ENCODE data around the gene SMARCD3.

SMARCD3 gene

GRCh38 chr7:151213826-151214225 is 34.7 kb downstream of the SMARCD3 start:
- no peak for DNase-seq (ENCODE audit: extremely low read depth in 1 of 2, low read depth in 1 of 2)

GRCh38 chr7:151212626-151213025 is 35.9 kb downstream of the SMARCD3 start:
- no peak for DNase-seq (ENCODE audit: extremely low read depth in 1 of 2, low read depth in 1 of 2)

DNA sequence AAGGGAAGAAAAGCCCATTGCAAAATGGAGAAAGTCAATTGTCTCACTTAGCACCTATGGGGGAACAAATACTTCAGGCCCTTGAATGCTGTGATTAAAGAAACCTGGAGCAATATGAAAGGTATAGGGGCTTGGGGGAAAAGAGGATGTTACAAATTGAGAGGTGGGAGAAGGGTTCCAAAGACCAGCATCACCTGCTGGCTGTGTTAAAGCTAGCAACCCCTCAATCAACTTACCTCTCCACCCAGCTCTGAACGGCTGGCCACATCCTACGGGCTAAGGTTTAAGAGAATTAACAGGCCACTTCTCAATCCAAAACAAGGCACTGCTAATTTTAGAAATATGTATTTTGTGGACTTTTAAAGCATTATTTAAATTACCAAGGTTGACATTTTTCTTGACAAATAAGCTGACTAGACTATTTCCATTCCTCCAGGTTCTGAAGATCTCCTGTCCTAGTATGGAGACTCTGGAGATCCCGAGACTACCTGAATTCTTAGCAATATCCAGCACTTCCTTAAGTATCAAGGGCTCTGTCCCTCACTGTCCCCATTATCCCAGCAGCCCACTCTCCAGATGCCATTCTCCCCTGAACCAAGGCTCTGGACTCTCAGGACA is 37.2 kb downstream of the SMARCD3 start:
- DNase-seq (ENCODE audit: extremely low read depth in 1 of 2, low read depth in 1 of 2) = no peak

DNA sequence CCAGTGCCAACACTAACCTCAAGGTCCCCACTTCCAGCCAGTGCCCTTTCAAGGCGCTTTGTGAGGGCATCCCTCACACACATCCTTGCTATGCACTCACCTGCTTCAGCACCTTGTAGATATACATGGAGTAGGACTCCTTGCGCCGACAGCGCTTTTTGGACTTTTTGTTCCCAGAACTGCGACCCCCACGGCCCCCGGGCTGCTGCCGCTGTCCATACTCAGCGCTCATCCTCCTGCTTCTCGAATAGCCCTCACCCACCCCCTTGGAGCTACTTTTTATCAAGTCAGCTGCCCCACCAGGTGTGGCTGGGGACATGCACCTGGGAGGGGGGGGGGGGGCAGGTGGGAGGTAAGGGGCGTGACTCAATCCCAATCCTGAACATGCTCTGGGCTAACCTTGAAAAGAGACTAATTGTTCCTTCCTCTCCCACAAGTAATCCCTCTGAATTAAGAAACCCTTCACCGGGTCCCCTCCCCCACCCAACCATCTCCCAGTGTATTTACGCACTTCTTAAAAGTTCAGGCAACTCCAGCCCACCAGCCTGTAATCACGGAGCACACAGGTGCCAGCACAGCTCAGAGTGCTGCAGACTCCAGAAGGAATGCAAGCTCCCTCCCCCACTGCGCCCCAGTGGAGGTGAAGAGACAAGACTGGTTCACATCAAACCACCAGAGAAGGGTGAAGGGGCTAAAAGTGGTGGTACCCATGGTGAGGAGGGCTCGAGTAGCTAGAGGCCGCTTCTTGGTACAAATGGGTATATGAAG is 38.2 kb downstream of the SMARCD3 start, which contains the start of gene H2BK1:
Gene H2BK1, minus strand, starts transcription at position 402 of the 768 bp plus-strand sequence. Its CDS starts 170 bp downstream, at position 232.
- DNase-seq (ENCODE audit: extremely low read depth in 1 of 2, low read depth in 1 of 2) = no peak

DNA sequence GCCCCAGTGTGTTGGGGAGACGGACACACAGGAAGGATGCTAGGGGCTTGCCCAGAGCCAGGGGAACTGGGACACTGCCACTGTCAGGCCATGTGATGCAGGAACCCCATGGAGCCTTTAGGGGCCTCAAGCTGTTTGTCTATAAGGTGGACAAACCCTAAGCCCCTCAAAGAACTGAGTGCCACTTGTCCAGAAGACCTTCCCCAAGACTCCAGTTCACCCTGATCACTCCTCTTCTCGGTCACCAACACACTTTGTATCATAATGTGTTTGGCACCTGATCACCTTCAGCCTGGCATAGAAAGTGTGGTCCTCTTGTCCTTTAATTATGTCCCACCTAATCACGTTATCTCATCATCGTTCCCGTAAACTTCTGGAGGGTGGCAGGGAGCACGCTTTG is 38.9 kb downstream of the SMARCD3 start:
- no peak for DNase-seq (ENCODE audit: extremely low read depth in 1 of 2, low read depth in 1 of 2)

DNA sequence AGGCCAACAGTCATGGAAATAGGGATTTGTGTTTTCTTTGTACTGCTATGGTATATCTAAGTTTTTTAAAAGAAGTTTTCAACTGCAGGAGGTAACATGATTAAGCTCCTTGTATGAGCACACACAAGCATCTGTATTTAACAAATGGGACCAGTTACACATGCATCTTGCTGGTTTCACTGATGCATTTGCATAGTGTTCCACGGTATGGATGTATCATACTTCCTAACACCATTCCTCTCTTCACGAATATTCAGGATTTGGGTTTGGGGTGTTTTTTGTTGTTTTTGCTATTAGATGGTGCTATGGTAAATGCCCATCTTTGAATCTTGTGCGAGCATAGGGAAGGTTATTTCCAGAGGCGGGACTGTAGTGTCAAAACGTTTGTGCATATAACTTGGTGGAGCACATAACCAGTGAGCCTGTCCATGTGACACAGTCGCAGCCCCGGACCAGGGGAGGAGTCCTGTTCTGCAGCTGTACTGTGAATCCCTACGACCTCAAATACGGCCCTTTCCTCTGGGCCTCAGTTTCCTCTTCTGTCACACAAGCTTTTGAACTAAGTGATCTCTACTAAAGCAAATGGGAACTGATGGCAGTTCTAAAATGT is 40.1 kb downstream of the SMARCD3 start:
- DNase-seq (ENCODE audit: extremely low read depth in 1 of 2, low read depth in 1 of 2) = no peak

DNA sequence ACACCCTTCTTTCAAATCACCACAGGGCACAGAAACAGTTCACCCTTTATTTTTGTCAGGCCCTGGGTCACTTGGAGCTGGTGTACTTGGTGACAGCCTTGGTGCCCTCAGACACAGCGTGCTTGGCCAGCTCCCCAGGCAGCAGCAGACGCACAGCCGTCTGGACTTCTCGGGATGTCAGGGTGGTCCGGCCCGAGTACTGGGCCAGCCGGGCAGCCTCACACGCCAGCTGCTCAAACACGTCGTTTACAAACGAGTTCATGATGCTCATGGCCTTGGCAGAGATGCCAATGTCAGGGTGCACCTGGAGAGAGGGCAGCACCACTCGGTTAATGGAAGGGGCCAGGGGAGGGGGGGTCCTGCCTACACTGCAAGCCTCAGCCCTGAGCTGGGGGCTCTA is 40.7 kb downstream of the SMARCD3 start:
- no peak for DNase-seq (ENCODE audit: extremely low read depth in 1 of 2, low read depth in 1 of 2)

GRCh38 chr7:151207315-151207714 is 41.2 kb downstream of the SMARCD3 start:
- no peak for DNase-seq (ENCODE audit: extremely low read depth in 1 of 2, low read depth in 1 of 2)

GRCh38 chr7:151206914-151207313 is 41.6 kb downstream of the SMARCD3 start:
- no peak for DNase-seq (ENCODE audit: extremely low read depth in 1 of 2, low read depth in 1 of 2)

GRCh38 chr7:151205730-151206129 is 42.8 kb downstream of the SMARCD3 start:
- DNase-seq (ENCODE audit: extremely low read depth in 1 of 2, low read depth in 1 of 2) = no peak

DNA sequence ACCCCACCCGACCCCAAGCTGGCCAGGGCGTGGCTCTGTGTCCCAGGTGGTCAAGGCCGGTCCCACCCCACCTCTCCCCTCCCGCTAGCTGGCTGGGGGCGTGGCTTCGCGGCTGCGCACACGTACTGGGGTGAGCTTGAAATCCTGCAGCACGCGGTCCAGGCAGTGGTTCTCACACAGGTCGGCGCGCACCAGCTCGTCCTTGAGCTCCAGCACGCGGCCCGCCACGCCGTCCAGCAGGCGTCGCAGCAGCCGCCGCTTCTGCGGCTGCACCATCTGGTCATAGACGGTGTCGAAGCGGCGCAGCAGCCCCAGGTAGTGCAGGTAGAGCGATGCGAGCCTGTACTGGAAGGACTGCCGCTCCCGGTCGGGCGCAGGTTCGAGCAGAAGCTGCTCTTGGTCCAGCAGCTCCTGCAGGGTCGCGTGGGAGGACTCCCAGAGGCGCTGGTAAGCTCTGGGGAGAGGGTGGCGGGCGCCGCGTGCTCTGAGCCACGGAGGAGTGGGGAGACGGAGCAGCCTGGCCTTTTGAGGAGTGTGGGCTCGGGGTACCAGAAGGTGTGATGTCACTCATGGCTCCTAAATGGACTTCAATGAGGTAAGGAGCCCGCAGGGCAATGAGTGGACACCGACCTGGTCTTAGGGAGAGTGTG is 44.0 kb downstream of the SMARCD3 start:
- DNase-seq (ENCODE audit: extremely low read depth in 1 of 2, low read depth in 1 of 2) = no peak

- no peak for DNase-seq (ENCODE audit: extremely low read depth in 1 of 2, low read depth in 1 of 2)
These were observed 45.7 kb downstream of the SMARCD3 start for GRCh38 chr7:151202836-151203235.

- no peak for DNase-seq (ENCODE audit: extremely low read depth in 1 of 2, low read depth in 1 of 2)
These were observed 46.7 kb downstream of the SMARCD3 start for GRCh38 chr7:151201751-151202150.

DNA sequence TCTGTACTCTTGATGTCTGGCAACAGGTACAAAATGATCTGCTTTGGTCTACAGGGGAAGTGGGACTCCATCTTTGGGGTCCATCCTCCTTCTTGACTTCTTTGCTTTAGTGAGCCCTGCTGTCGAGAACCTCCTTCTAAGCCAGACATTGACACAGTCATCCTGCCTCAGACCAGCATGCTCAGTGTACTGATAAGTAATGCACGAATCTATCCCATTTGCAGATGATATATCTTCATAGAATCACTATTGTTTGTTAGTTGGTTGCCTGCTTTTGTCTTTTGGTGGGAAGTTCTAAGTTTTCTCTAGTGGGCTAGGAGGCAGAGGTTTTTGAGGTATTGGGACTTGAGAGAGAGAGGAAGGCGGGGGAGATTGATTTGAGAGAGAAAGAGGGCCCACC is 47.1 kb downstream of the SMARCD3 start:
- no peak for DNase-seq (ENCODE audit: extremely low read depth in 1 of 2, low read depth in 1 of 2)

DNA sequence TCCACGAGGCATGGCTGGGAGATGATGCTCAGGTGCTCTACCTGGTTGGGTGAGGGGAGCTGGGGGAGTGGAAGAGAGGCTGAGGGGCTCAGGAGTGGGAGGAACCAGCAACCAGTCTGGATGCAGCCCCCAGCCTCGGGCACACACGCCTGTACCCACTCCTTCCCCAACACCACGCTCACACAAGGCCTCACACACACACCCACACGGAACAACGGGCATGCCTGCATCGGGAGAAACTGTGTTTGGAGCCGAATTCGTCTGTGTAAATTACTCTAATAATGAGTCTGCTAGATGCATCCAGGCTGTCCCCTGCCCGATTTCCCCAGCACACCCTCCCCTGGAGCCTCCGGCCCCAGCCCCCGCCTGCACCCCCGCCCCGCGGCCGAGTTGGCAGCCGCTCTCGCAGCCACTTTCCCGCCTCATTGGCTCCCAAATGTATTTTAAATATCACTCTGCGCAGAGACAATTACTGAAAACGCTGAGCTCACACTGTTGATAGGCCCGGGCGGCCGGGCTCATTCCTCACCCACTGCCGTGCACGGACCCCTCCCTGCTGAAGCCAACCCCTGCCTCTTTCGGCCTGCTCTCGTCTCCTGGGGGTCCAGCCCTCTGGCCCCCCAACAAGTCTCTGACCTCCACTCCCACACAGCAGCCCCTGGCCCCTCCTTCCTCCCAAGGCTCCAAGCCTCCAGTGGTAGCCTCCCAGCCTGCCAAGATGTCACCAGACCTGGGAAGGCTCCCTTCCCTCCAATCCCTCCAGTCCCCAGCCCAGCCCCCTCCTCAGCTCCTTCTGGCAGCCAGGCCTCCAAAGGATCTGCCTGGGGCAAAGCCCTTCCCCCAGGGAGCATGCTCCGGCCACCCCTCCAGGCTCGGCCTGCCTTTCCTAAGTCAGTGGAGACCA is 49.3 kb downstream of the SMARCD3 start:
- DNase-seq (ENCODE audit: extremely low read depth in 1 of 2, low read depth in 1 of 2) = no peak

DNA sequence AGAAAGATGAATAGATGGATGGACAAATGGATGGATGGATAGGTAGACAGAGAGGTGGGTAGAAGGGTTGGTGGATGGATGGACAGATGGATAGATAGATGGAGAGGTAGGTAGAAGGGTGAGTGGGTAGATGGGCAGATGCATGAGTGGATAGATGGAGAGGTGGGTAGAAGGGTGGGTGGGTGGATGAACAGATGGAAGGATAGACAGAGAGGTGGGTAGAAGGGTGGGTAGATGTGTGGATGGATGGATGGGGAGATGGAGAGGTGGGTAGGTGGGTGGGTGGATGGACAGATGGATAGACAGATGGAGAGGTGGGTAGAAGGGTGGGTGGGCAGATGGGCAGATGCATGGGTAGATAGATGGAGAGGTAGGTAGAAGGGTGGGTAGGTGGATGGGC is 50.6 kb downstream of the SMARCD3 start:
- DNase-seq (ENCODE audit: extremely low read depth in 1 of 2, low read depth in 1 of 2) = no peak

- DNase-seq (ENCODE audit: extremely low read depth in 1 of 2, low read depth in 1 of 2) = no peak
These were observed 52.7 kb downstream of the SMARCD3 start for GRCh38 chr7:151195616-151196450.

DNA sequence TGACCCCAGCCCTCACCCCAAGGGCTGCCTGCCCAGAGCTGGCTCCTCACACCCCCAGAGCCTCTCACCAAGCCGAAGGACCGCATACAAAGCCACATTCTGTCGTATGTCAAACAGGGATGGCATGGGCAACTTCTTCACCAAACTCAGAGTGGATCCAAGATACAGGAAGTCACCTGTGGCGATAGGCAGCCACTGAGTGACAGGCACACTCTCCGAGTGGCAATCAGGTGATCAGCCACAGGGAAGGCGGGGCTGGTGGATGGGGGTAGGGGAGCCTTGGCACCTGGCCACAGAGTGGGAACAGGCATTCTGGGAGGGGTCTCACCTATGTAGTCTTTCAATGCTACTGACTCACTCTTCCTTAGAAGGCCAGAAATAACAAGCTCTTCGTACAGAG is 54.3 kb downstream of the SMARCD3 start:
- no peak for DNase-seq (ENCODE audit: extremely low read depth in 1 of 2, low read depth in 1 of 2)

DNA sequence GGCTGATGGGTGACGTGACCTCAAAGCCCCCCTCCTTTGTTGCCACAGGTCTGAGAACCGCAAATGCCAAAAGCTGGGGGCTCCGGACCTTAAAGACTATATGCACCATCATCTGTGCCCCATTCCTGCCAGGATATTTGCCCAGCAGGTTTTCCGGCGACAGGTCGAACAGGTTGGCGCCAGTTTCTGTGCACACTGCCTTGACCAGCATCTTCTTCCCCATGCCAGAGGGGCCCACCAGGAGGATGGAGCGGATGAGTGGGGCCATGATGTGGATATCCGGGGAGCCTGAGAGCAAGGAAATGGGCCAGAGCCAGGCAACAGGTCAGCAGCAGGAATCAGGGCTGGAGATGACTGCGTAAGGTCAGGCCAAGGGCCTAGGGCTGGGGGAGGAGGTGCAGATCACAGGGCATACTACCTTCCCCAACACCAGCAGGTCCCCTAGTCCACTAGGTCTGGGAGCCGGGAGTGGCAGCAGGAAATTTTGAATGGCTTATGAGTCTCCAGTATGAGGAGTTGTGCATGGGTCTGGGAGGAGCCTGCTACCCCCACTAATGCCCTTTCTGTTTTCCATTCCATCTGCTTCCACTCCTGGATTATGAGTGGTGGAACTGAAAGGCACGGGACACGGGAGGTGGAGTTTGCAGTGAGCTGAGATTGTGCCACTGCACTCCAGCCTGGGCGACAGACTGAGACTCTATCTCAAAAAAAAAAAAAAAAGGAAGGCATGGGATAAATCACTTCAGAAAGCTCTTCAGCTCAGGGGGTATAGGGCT is 55.1 kb downstream of the SMARCD3 start:
- no peak for DNase-seq (ENCODE audit: extremely low read depth in 1 of 2, low read depth in 1 of 2)

Data from activated CD8-positive, alpha-beta memory T cell treated with anti-CD3 and anti-CD28 coated beads for 1 hour (primary cell).